ENCODE measurements around the gene NPFFR1.

DNA sequence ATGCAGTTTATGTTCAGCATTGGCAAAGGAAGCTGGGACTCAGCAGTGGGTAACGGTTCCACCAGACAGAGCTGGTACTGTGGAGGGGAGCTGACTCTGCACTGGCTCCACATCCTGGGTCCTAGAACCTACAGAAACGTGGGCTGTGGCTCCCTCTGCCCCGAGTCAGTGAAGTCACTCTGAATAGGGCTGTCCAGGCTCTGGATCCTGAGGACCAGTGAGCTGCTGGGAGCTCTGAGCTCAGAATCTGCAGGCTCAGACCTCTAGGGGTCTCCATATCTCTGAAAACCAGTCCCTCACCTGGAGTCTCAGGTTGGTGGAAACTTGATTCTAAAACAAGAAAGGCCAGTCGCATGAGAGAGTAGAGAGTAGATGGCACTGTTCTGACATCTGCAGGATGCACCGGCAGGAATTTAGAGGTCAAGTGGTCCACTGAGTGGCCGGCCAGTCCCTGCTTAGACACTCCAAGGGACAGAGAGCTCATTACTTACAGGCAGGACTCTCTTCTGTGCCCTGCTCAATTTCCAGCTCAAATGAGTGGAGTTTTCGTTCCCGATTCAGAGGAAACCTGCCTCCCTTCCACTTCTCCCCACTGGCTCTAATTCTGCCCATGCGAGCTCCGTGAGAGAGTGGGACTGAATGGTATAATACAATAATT lies 18.6 kb downstream of the NPFFR1 start:
- TF ChIP-seq, protein P1, sequence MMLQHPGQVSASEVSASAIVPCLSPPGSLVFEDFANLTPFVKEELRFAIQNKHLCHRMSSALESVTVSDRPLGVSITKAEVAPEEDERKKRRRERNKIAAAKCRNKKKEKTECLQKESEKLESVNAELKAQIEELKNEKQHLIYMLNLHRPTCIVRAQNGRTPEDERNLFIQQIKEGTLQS (IDR thresholded peaks at IDR 0.05), result no peak
- no peak for TF ChIP-seq YY1 (IDR thresholded peaks at IDR 0.05)
- TF ChIP-seq, protein P2, sequence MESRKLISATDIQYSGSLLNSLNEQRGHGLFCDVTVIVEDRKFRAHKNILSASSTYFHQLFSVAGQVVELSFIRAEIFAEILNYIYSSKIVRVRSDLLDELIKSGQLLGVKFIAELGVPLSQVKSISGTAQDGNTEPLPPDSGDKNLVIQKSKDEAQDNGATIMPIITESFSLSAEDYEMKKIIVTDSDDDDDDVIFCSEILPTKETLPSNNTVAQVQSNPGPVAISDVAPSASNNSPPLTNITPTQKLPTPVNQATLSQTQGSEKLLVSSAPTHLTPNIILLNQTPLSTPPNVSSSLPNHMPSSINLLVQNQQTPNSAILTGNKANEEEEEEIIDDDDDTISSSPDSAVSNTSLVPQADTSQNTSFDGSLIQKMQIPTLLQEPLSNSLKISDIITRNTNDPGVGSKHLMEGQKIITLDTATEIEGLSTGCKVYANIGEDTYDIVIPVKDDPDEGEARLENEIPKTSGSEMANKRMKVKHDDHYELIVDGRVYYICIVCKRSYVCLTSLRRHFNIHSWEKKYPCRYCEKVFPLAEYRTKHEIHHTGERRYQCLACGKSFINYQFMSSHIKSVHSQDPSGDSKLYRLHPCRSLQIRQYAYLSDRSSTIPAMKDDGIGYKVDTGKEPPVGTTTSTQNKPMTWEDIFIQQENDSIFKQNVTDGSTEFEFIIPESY (IDR thresholded peaks at IDR 0.05), result no peak
- no peak for TF ChIP-seq SP1 (IDR thresholded peaks at IDR 0.05)
- TF ChIP-seq, protein P3, sequence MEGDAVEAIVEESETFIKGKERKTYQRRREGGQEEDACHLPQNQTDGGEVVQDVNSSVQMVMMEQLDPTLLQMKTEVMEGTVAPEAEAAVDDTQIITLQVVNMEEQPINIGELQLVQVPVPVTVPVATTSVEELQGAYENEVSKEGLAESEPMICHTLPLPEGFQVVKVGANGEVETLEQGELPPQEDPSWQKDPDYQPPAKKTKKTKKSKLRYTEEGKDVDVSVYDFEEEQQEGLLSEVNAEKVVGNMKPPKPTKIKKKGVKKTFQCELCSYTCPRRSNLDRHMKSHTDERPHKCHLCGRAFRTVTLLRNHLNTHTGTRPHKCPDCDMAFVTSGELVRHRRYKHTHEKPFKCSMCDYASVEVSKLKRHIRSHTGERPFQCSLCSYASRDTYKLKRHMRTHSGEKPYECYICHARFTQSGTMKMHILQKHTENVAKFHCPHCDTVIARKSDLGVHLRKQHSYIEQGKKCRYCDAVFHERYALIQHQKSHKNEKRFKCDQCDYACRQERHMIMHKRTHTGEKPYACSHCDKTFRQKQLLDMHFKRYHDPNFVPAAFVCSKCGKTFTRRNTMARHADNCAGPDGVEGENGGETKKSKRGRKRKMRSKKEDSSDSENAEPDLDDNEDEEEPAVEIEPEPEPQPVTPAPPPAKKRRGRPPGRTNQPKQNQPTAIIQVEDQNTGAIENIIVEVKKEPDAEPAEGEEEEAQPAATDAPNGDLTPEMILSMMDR (IDR thresholded peaks at IDR 0.05; ENCODE audit: low read depth, low read length, missing input control), result no peak
- no peak for TF ChIP-seq JUND (IDR thresholded peaks at IDR 0.05)
- no peak for TF ChIP-seq FOXA2 (IDR thresholded peaks at IDR 0.05)
